Calu3 (cell line): ENCODE results near the gene ZNF846. TPM values are rescaled to one million over a fixed set of nuclear protein-coding genes. Genes with fewer than 3 reads are reported as not detected.

Source experiments
- BruUV-seq: library from RNA; stranded (reverse); fragments of 400-500 nt; replicated peaks from 2 replicates; lab custom pipeline; 2021; lab: Mats Ljungman, UMichigan
- CTCF ChIA-PET: fragments of 300-600 bp; sonication (Branson Sonifier 250); formaldehyde crosslinking; loops from one replicate; lab custom pipeline; 2022; ENCODE audit warnings: antibody characterized with exemption; lab: Charles Lee
- DNase-seq: peaks from one replicate; pipeline ENCODE4 v3.0.0; 2022
- H3K27ac Mint-ChIP-seq: one replicate; pipeline ENCODE4 v1.8.0; 2022; ENCODE audit warnings: mixed read lengths; ENCODE audit not compliant: unreplicated experiment
- H3K27me3 Mint-ChIP-seq: one replicate; pipeline ENCODE4 v1.8.0; 2022; ENCODE audit warnings: mixed read lengths; ENCODE audit not compliant: unreplicated experiment
- H3K36me3 Mint-ChIP-seq: one replicate; pipeline ENCODE4 v1.8.0; 2022; ENCODE audit warnings: mild to moderate bottlenecking, moderate library complexity, mixed read lengths; ENCODE audit not compliant: insufficient read depth, unreplicated experiment
- H3K4me1 Mint-ChIP-seq: one replicate; pipeline ENCODE4 v1.8.0; 2022; ENCODE audit warnings: mild to moderate bottlenecking, low read depth, mixed read lengths; ENCODE audit not compliant: unreplicated experiment
- H3K4me3 Mint-ChIP-seq: one replicate; pipeline ENCODE4 v1.8.0; 2022; ENCODE audit warnings: mild to moderate bottlenecking, low read depth, moderate library complexity, mixed read lengths; ENCODE audit not compliant: unreplicated experiment
- H3K9me3 Mint-ChIP-seq: one replicate; pipeline ENCODE4 v1.8.0; 2022; ENCODE audit warnings: low read depth, mixed read lengths; ENCODE audit not compliant: unreplicated experiment
- intact Hi-C: fragments of 100-400 bp; cut with micrococcal nuclease; formaldehyde crosslinking; loops from one replicate; pipeline ENCODE4 v1.10.0; 2022; ENCODE audit not compliant: unreplicated experiment
- total RNA-seq: library from RNA; stranded (reverse); gene quantifications from 2 replicates; pipeline ENCODE4 v1.2.3, GENCODE V29; 2022
- TF ChIP-seq, protein P1 (sequence below): fragments of 200-600 bp; IDR thresholded peaks from one replicate; pipeline ENCODE4 v1.8.0; 2022; ENCODE audit warnings: antibody characterized with exemption; ENCODE audit not compliant: unreplicated experiment

Gene ZNF846
- total RNA-seq, 1 experiment from 2014 or later, result 7.8 TPM

DNA sequence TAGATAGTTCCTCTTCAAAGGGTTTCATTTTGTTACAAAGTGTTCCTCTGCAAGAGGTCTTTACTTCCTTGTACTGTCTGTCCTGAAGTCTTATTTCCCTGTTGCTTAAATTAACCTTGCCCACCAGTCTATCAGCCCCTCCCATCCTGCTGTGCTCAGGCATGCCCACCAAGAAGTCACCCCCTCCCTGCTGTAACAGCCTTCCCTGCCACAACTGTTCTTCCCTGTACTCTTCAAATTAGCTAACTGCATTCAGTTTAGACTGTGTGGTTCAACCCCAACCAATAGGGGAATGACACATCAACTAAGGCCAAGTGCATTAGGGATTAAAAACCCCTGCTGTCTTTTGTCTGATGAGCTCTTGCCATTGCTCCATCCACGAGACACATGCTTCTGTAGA, 59.2 kb downstream of the ZNF846 start:
- CTCF ChIA-PET, result no interaction called here
- Mint-ChIP-seq H3K36me3 (no peaks in the 10 kb centered on the region), H3K27ac (no peak overlapping the region), H3K4me1 (no peaks in the 10 kb centered on the region), H3K4me3 (no peak overlapping the region), H3K27me3 (no peaks in the 10 kb centered on the region), H3K9me3 (peaks cover 10% of the 10 kb centered on the region)
- DNase-seq, result no peak
- TF ChIP-seq, protein P1, sequence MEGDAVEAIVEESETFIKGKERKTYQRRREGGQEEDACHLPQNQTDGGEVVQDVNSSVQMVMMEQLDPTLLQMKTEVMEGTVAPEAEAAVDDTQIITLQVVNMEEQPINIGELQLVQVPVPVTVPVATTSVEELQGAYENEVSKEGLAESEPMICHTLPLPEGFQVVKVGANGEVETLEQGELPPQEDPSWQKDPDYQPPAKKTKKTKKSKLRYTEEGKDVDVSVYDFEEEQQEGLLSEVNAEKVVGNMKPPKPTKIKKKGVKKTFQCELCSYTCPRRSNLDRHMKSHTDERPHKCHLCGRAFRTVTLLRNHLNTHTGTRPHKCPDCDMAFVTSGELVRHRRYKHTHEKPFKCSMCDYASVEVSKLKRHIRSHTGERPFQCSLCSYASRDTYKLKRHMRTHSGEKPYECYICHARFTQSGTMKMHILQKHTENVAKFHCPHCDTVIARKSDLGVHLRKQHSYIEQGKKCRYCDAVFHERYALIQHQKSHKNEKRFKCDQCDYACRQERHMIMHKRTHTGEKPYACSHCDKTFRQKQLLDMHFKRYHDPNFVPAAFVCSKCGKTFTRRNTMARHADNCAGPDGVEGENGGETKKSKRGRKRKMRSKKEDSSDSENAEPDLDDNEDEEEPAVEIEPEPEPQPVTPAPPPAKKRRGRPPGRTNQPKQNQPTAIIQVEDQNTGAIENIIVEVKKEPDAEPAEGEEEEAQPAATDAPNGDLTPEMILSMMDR, result no peak
- BruUV-seq, result no TSS peak
- intact Hi-C loops, result no loop called here

DNA sequence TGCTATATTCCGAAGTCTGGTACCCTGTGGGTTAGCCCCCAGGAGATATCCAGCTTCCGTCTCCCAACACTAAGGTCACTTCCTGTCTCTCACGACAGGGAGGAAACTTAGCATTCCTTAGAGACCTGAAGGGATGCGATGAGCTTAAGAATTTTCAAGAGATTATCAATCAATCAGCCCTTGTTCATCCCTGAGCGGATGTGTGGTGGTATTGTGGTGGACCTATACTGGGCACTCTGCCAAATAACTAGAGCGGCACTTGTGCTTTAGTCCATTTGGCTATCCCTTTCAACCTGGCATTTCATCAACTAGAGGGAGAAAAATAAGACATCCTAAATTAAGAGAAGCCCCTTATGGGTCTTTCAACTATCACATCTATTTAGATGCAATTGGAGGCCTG, 62.7 kb downstream of the ZNF846 start:
- no TSS peak for BruUV-seq
- Mint-ChIP-seq H3K4me3 (no peak overlapping the region), H3K4me1 (no peaks in the 10 kb centered on the region), H3K36me3 (no peaks in the 10 kb centered on the region), H3K27ac (no peak overlapping the region), H3K9me3 (peaks cover 6% of the 10 kb centered on the region), H3K27me3 (no peaks in the 10 kb centered on the region)
- intact Hi-C loops, result no loop called here
- DNase-seq, result no peak
- CTCF ChIA-PET, result interaction anchor here (0.6 kb wide), 1 partner anchor 248 kb away, joined by 3 read pairs; no protein-coding TSS in a partner anchor
- TF ChIP-seq, protein P1, result no peak

DNA sequence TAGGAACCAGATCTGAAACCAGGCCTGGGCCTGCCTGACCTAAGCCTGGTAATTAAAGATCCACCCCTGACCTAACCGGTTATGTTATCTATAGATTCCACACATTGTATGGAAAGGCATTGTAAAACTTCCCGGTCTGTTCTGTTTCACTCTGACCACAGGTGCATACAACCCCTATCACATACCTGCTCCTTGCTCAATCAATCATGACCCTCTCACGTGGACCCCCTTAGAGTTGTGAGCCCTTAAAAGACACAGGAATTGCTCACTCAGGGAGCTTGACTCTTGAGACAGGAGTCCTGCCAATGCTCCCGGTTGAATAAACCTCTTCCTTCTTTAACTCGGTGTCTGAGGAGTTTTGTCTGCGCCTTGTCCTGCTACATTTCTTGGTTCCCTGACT, 66.4 kb downstream of the ZNF846 start:
- Mint-ChIP-seq H3K4me3 (no peak overlapping the region), H3K4me1 (no peaks in the 10 kb centered on the region), H3K27ac (no peak overlapping the region), H3K27me3 (no peaks in the 10 kb centered on the region), H3K9me3 (peaks cover 6% of the 10 kb centered on the region), H3K36me3 (no peaks in the 10 kb centered on the region)
- TF ChIP-seq, protein P1, result no peak
- DNase-seq, result no peak
- BruUV-seq, result no TSS peak
- intact Hi-C loops, result no loop called here
- CTCF ChIA-PET, result no interaction called here

Other genes with a start within 250 kb of the ZNF846 start
- gene ZNF426, start 230.1 kb downstream of the ZNF846 start, total RNA-seq, result 7.8 and 9.4 TPM in 2 replicates
- 61.1 and 66.2 TPM in 2 replicates for gene ZNF121, start 184.2 kb downstream of the ZNF846 start, total RNA-seq
- 26.0 and 27.3 TPM in 2 replicates for gene ZNF561, start 147.5 kb downstream of the ZNF846 start, total RNA-seq
- 31.8 and 35.2 TPM in 2 replicates for gene ZNF562, start 93.6 kb downstream of the ZNF846 start, total RNA-seq
- gene FBXL12, start 50.3 kb upstream of the ZNF846 start, total RNA-seq, result 20.7 and 21.4 TPM in 2 replicates
- gene UBL5, start 59.2 kb upstream of the ZNF846 start, total RNA-seq, result 233 and 234 TPM in 2 replicates
- gene PIN1, start 66.6 kb upstream of the ZNF846 start, total RNA-seq, result 49.5 and 51.0 TPM in 2 replicates
- gene OLFM2, start 167.8 kb upstream of the ZNF846 start, total RNA-seq, result 11.2 and 14.9 TPM in 2 replicates
- 0.26 and 0.49 TPM in 2 replicates for gene COL5A3, start 241.8 kb upstream of the ZNF846 start, total RNA-seq
- not detected in 2 replicates for gene RDH8, start 244.7 kb upstream of the ZNF846 start, total RNA-seq